GM12875 (cell line): Measurements from ENCODE around the gene ARHGEF16.

ENCODE experiments used
- H3K4me3 ChIP-seq: one replicate; pipeline ENCODE4 v1.5.1; 2011; ENCODE audit warnings: low read depth, low read length, control low read depth
- TF ChIP-seq, protein P1 (sequence below): IDR thresholded peaks from 2 replicates; pipeline ENCODE4 v1.5.1; 2011; ENCODE audit warnings: low read depth, mild to moderate bottlenecking, control low read depth, inconsistent platforms, low read length, moderate library complexity, borderline replicate concordance; ENCODE audit not compliant: insufficient read depth

The ARHGEF16 gene

DNA sequence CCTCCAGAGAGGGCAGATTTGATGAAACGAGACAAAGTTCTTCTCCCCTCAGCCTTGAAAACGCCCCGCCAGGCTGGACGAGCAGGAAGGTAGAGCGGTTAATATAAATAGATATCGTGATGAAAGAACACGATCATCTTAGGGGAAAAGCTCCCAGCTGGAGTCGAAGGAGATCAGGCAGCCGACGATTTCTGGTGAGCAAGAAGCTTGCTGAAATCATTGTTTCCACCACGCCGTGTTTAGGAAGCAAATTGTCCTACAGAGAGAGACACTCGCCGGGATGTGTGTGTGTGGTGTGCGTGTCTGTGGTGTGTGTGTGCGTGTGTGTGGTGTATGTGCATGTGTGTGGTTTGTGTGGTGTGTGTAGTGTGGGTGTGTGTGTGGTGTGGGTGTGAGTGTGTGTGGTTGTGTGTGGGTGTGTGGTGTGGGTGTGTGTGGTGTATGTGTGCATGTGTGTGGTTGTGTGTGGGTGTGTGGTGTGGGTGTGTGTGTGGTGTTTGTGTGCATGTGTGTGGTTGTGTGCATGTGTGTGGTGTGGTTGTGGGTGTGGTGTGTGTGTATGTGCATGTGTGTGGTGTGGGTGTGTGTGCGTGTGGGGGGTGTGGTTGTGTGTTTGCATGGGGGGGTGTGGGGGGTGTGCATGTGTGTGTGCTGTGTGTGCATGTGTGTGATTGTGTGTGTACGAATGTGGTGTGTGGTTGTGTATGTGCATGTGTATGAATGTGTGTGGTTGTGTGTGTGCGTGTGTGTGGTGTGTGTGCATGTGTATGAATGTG, 44.9 kb upstream of the ARHGEF16 start:
- TF ChIP-seq, protein P1, sequence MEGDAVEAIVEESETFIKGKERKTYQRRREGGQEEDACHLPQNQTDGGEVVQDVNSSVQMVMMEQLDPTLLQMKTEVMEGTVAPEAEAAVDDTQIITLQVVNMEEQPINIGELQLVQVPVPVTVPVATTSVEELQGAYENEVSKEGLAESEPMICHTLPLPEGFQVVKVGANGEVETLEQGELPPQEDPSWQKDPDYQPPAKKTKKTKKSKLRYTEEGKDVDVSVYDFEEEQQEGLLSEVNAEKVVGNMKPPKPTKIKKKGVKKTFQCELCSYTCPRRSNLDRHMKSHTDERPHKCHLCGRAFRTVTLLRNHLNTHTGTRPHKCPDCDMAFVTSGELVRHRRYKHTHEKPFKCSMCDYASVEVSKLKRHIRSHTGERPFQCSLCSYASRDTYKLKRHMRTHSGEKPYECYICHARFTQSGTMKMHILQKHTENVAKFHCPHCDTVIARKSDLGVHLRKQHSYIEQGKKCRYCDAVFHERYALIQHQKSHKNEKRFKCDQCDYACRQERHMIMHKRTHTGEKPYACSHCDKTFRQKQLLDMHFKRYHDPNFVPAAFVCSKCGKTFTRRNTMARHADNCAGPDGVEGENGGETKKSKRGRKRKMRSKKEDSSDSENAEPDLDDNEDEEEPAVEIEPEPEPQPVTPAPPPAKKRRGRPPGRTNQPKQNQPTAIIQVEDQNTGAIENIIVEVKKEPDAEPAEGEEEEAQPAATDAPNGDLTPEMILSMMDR = no peak
- no peak overlapping the region for H3K4me3 ChIP-seq

DNA sequence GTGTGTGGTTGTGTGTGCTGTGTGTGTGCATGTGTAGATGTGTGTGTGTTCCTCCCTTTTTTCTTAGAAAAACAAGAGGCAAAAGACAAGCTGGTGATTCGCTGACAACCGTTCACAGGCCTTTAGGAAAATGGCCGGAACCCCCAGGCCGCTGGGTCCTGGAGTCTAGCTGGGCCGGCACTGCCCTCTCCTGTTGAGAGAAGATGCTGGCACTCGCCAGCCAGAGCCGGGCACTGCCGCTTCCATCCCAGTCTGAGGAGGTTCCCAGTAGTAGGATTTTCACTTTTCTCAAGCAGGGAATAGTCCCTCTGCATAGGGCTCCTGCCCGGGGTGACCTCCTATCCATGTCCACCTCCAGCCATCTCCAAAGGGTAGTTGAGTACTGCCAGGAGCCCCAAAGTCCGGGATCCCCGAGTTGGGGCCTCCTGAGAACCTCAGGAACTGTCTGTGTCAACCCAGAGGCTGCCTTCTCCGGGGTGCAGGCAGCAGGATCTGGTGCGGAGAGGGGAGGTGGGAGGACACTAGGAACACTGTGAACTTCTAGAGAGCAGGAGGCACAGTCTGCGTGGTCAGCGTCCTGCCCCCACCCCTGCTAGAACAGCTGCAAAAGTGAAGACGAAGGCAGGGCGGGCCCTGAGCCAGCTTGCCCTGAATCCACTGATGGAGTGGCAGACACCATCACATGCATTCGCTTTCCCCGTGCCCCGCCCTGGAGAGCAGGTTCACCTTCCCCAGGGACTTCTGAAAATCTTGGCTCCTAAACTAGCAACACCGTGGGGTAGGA, 44.1 kb upstream of the ARHGEF16 start:
- no peak overlapping the region for H3K4me3 ChIP-seq
- TF ChIP-seq, protein P1 = no peak

DNA sequence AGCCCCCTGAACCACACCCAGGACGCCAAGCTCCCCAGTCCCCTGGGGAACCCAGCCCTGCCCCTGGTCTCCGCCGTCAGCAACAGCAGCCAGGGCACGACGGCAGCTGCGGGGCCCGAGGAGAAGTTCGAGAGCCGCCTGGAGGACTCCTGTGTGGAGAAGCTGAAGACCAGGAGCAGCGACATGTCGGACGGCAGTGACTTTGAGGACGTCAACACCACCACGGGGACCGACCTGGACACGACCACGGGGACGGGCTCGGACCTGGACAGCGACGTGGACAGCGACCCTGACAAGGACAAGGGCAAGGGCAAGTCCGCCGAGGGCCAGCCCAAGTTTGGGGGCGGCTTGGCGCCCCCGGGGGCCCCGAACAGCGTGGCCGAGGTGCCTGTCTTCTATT, 42.7 kb upstream of the ARHGEF16 start:
- H3K4me3 ChIP-seq = no peak overlapping the region
- TF ChIP-seq, protein P1 = no peak

DNA sequence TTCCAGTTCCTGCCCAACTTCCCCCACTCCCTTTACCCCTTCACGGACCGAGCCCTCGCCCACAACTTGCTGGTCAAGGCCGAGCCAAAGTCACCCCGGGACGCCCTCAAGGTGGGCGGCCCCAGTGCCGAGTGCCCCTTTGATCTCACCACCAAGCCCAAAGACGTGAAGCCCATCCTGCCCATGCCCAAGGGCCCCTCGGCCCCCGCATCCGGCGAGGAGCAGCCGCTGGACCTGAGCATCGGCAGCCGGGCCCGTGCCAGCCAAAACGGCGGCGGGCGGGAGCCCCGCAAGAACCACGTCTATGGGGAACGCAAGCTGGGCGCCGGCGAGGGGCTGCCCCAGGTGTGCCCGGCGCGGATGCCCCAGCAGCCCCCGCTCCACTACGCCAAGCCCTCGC, 42.1 kb upstream of the ARHGEF16 start:
- H3K4me3 ChIP-seq = no peak overlapping the region
- TF ChIP-seq, protein P1 = no peak

DNA sequence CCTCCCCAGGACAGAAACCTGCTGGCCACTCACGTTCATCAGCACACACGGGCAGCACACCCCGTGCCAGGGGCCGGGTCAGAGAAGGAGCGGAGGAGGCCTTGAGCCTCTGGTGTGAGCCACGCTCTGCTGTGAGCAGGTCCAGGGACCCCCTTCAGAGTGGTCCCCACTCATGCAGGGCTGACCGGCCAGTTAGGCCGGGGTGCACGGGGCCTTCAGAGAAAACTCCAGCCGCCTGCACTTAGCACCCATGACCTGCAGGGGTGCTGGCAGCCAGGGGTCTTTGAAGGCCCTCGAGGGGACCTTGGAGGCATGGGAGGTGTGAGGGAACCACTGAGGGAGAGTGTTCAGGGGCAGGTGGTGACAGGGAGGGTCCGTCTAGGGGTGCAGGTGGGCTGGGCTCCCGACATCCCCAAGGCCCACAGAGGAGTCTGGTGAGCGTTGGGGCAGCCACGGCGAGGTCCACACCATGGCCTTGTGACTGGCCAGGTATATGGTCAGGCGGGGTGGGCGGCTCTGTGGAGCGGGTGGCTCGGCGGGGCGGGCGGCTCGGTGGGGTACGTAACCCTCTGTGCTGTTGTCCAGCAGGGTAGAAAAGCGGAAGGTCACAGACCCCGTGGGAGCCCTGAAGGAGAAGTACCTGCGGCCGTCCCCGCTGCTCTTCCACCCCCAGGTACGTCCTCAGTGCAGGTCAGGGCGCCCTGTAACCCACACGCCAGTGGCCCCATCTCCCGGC, 40.3 kb upstream of the ARHGEF16 start:
- TF ChIP-seq, protein P1 = no peak
- no peak overlapping the region for H3K4me3 ChIP-seq

DNA sequence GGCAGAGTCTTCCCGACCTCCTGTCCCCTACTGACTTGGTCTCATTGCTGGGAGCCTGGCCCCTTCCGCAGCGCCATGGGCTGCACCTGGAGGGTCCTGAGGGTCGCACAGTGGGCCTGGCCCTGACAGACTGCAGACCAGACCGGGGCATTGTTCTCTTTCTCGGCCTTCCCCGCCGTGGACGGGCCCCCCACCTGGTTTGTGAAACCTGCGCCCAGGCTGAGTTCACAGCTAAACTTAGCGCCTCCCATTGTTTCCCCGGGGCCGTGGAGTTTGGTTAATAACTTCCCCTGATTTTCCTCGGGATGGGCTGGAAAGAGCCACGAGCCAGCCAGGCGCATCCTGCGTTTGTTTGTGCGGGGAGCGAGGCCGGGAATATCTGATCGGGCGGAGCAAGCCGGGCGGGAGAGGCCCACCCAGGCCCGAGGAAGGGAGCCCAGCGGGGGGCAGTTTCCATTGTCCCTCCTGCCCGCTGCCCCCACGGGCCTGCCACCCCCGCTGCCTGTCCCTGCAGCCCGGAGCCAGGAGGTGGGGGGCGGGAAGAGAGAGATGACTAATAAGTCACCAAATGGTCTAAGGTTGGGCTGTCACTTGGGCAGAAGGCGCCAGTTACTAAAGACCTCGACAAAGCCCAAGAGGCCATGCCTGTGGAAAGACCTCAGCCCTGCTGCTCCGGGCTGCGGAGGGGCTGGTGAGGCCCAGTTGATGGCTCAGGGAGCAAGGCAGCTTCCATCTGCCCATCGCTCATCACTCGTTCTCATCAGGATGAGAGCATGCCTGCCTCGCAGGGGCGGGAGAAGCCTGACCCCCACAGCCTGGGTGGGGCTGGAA, 39.0 kb upstream of the ARHGEF16 start:
- TF ChIP-seq, protein P1 = no peak
- no peak overlapping the region for H3K4me3 ChIP-seq
